Stimulated activated CD4-positive, alpha-beta T cell treated with anti-CD3 and anti-CD28 coated beads, Interleukin-1b, Interleukin-23, amount 100 ng/mL, for 48 hours (primary cell): ENCODE results near the gene SDR42E1.

Source experiments
- DNase-seq: peaks from one replicate; pipeline ENCODE4 v3.0.0-alpha.2; 2020

Gene SDR42E1

DNA sequence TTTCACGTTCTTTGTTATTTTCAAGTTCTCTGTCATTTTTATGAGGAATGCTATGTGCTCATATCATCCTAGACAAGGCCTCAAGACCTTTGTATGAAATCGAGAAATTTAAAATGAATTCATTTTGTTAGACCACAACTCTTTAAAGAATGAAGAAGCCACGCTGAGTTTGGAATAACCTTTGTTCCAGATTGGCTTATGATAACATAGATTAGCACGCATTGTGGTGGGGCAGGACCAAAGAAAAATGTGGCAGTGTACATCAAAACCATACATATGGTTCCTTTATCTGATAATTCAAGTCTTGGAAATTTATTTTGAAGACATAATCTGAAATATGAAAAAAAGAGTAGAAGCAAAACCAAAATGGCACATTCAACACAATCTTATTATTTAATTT is 26.0 kb upstream of the SDR42E1 start:
- DNase-seq = no peak

GRCh38 chr16:82034981-82035612 is 23.8 kb upstream of the SDR42E1 start, which contains the start of gene HSD17B2:
HSD17B2 (plus strand) TSS chr16:82035253; CDS start chr16:82035425, 172 bp downstream.
- DNase-seq = no peak

DNA sequence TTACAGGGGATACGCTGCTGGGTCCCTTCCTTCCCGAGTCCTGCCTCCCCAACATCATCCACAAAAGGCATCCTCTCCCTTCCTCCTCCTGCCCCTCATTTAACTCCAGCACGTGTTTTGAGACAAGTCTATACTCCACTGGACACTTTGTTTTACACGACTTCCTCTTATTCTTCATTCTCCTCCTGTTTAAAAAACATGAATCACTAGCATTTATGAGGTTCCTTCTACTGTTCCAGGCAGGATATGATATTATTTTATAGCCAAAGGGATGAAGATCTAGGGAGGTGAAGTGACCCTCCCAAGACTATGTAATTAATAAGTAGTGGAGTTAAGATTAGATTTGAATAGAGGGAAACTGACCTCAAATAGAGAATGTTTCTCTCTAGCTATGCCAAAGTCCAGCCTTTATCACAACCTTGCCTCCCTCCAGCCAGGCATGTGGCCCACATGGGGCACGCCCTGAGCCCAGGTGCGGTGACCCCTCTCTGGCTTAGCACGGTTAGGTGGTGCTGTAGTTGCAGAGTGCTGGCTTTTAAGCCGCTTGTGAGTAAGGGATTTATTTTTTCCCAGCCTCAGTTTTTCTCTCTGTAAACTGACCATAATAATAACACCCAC is 22.5 kb upstream of the SDR42E1 start:
- no peak for DNase-seq

GRCh38 chr16:82033006-82033405 is 21.7 kb upstream of the SDR42E1 start:
- DNase-seq = no peak

- no peak for DNase-seq
These were observed 20.1 kb upstream of the SDR42E1 start for GRCh38 chr16:82031116-82032084.

GRCh38 chr16:82027629-82028064 is 16.4 kb upstream of the SDR42E1 start:
- DNase-seq = no peak

- DNase-seq = no peak
These were observed 13.6 kb upstream of the SDR42E1 start for GRCh38 chr16:82024883-82025282.

DNA sequence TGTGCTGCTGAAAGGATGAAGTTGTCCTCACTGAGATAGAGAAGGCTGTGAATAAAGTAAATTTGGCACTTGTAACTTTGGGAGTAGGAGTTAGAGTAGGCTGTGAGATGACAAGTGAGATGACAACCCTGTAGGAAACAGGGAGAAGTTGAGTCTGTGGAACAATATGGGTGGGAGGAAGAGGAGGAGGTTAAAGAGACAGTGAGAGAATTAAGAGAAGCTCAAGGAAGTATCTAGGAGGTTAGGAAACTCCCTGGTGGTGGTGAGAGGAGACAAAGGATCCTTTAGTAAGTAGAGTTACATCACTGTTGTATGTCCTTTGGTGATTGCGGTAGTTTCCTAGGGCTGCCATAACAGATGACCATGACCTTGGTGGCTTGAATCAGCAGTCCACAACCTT is 13.0 kb upstream of the SDR42E1 start:
- DNase-seq = no peak

DNA sequence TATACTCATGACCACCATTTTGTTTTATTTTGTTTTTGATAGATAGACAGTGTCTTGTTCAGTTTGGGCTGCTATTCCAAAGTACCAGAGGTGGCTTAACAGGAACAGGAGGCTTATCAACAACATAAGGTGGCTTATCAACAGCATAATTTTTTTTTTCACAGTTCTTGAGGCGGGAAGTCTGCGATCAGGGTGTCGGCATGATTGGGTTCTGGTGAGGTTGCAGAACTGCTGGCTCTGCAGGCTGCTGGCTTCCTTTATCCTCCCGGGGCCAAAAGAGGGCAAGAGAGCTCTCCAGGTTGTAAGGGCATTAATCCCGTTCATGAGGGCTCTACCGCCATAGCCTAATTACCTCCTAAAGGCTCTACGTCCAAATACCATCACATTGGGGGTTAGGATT is 11.9 kb upstream of the SDR42E1 start:
- DNase-seq = no peak

DNA sequence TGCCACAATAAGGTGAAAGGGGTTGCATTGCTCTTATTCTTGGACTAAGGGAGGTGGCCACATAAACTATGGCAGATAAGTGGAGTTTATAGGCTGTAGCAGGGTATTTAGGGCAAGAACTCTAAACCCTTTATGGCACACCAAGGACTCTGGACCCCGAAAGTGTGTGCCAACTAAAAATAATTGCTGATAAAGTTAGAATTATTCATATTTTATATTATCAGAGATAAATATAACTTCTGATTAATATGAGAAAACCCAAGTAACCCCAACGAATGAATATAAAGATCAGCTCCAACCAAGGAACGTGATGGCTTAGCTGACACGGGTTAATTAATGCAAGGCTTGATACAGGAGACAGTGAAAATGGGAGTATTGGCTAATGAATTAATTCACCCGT is 8.8 kb upstream of the SDR42E1 start:
- DNase-seq = no peak

DNA sequence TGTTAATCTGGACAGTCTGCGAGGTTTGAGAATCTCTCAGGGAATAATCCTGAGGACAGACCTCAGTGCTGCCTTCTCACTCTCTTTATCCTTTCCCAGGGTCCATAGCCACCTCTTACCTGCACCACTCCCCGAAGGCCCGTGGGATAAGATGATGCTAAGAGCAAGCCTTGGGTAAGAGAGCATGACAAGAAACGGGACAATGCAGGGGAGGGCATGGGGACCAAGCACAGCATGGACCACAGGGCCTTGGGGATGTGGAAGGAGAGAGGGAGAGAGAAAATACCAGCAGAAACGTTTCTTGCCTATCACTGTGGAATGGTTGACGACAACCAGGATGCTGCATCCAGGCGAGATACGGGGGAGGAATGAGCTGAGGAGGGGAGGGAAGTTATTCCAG is 8.3 kb upstream of the SDR42E1 start:
- DNase-seq = no peak

- no peak for DNase-seq
These were observed 6.8 kb upstream of the SDR42E1 start for GRCh38 chr16:82017911-82018568.

DNA sequence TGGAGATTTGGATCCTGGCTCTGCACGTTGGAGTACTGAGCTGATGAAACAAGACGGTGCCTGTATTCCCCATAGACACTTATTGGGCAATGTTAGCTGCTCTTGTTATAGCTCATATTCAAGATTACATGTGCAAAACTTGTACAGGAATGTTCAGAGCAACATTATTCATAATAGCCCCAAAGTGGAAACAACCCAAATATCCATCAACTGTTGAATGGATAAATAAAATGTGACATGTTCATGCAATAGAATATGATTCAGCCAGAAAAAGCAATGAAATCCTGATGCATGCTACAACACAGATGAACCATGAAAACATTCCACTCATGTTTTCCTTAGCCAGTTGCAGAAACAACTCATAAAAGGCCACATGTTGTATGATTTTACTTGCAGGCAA is 5.7 kb upstream of the SDR42E1 start:
- DNase-seq = no peak

DNA sequence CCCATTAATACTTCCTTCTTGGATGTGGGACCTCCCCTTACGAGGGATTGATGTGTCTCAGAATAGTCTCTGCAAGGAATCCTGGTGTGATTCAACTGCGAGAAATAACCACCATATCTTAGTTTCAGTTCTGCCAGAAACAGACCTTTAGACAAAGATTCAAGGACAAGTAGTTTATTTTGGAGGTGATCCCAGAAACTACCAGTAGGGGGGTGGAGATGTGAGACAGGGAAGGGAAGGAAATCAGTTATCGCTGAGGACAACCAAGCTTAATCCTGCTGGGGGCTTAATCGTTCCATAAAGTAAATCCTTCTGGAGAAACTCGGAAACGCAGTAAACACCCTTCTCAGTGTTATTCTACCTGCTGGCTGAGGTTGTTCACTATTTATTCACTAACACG is 5.0 kb upstream of the SDR42E1 start:
- DNase-seq = no peak

- DNase-seq = no peak
These were observed 1.9 kb upstream of the SDR42E1 start for GRCh38 chr16:82013139-82013538.

GRCh38 chr16:82010649-82011048 is 621 bp downstream of the SDR42E1 start:
- no peak for DNase-seq

- peak; percentile 28 for DNase-seq
These were observed 1.5 kb downstream of the SDR42E1 start for GRCh38 chr16:82009789-82010188.

GRCh38 chr16:82008957-82009592 is 2.2 kb downstream of the SDR42E1 start:
- DNase-seq = no peak

DNA sequence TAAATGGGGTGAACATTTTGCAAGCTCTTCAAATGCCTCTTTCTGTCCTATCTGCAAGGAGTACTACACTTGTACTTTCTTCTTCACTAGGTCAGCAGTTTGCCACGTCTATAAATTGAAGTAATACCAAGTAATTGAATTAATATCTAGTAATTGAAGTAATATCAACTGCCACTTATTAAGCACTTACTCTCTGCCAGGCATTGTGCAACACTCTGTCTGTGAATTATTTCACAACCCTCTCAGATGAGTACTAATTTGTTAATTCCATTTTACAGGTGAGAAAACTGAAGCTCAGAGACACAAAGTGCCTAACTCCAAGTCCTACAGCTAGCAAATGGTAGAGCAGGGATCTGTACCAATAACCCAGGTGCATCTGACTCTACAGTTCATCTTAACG is 4.1 kb downstream of the SDR42E1 start:
- no peak for DNase-seq

DNA sequence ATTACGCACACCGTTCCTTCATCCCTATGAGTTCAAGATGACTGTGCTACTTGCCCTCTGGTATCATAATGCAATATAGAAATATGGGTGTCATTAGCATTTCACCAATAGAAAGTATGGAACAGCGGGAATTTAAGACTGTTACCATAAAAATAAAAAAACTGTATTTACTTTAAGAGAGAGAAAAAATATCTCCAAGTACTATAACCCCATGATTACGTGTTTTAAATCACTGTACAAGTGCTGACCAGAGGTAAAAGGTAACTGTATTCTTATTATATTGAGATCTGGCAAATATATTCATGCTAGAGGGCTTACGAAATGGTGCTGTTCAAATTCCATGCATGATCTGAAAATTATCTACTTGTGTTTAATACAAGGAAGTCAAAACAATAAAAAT is 5.2 kb downstream of the SDR42E1 start:
- no peak for DNase-seq

DNA sequence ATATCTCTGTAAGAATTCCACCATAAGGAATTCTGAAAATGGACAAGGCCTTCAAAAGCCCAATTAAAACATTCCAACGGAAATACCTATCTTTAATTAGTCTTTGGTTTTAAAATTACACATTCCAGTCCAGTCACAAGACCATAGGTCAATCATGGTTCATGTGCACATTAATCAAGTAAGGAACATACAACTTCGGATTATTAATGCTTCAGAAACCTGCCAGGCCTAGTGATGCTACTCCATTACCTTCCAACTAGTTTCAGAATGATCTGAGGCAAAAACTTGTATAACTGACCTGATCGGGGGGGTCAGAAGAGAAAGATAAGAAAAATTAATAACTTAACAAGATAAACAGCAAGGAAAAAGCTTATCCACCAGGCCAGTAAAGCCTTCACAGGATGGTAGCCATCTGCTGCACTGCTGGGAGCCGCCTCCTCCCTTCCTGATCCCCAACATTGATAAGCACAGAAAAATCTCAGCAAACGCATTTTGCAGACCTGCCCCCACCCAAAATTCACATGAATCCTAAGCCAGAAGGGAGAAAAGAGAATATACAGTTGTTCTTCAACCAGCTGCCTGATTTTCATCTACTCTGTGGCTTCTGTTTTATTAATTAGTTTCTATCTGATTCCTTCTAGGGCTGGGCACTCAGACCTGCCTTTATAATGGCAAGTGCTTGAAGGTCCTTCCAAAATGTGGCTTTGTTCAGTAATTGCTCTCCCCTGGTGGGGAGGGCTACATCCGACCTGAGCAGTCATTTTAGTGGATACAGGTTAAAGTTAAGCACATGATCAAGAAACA is 6.0 kb downstream of the SDR42E1 start:
- no peak for DNase-seq

DNA sequence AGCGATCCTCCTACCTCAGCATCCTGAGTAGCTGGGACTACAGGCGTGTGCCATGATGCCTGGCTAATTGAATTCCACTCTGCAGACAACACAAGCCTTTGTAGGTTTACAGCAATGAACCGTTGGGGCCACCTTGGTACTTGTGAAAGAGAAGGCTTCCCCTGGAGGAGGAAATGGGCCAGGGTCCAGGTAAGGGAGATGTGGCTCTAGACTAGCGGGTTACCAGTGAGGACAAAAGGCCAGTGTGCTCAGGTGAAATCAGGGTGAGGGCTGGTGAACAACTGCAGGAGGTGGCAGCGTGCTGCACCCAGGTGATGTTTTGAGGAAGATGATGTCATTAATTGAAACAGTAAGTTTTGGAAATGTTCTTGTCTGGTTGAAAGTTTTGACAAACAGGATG is 6.7 kb downstream of the SDR42E1 start:
- no peak for DNase-seq
